ENCODE measurements around the gene IL20.

GRCh38 chr1:206839006-206839560 lies 26.3 kb upstream of the IL20 start:
- TF ChIP-seq POLR2A (IDR thresholded peaks at IDR 0.05) (no peak), CTCF (IDR thresholded peaks at IDR 0.05) (no peak), POLR2AphosphoS5 (IDR thresholded peaks at IDR 0.05) (no peak), EP300 (IDR thresholded peaks at IDR 0.05) (no peak)
